Chondrocyte (in vitro differentiated cells): ENCODE data around the gene ZNF354C. TPM values are rescaled to one million over a fixed set of nuclear protein-coding genes. Genes with fewer than 3 reads are reported as not detected.

Source experiments
- DNase-seq: peaks from one replicate; pipeline ENCODE4 v3.0.0; 2021; ENCODE audit warnings: mixed read lengths, low spot score
- H3K27ac Mint-ChIP-seq: one replicate; pipeline ENCODE4 v1.8.0; 2021; ENCODE audit warnings: mild to moderate bottlenecking, moderate library complexity, mixed read lengths; ENCODE audit not compliant: unreplicated experiment
- H3K27me3 Mint-ChIP-seq: 2 replicates; pipeline ENCODE4 v1.8.0; 2021; ENCODE audit warnings: low read depth, mixed read lengths
- H3K36me3 Mint-ChIP-seq: 2 replicates; pipeline ENCODE4 v1.8.0; 2021; ENCODE audit warnings: low read depth, mixed read lengths
- H3K4me1 Mint-ChIP-seq: 2 replicates; pipeline ENCODE4 v1.8.0; 2021; ENCODE audit warnings: low read depth, mild to moderate bottlenecking, mixed read lengths
- H3K4me3 Mint-ChIP-seq: one replicate; pipeline ENCODE4 v1.8.0; 2021; ENCODE audit warnings: mild to moderate bottlenecking, moderate library complexity, mixed read lengths; ENCODE audit not compliant: unreplicated experiment
- H3K9me3 Mint-ChIP-seq: 2 replicates; pipeline ENCODE4 v1.8.0; 2021; ENCODE audit warnings: low read depth, mixed read lengths
- CTCF ChIP-seq: fragments of 200-600 bp; sonication (generic); IDR thresholded peaks from 2 replicates; pipeline ENCODE4 v1.5.0; 2021; ENCODE audit warnings: antibody characterized with exemption, mild to moderate bottlenecking, moderate library complexity
- total RNA-seq: library from RNA; stranded (reverse); gene quantifications from 3 replicates; pipeline ENCODE4 v1.2.1, GENCODE V29; 2021

Gene ZNF354C
- total RNA-seq, 1 donor from 2014 or later, result 3.5 TPM

- DNase-seq, result peak; percentile 77
- Mint-ChIP-seq H3K4me3 (no peak overlapping the region), H3K27ac (no peak overlapping the region), H3K9me3 (no peaks in the 10 kb centered on the region), H3K4me1 (no peaks in the 10 kb centered on the region), H3K27me3 (no peaks in the 10 kb centered on the region), H3K36me3 (peaks cover 6% of the 10 kb centered on the region)
- TF ChIP-seq CTCF, result no peak
Measured at GRCh38 chr5:179126506-179126991, 66.4 kb downstream of the ZNF354C start.

- Mint-ChIP-seq H3K27ac (no peak overlapping the region), H3K36me3 (peaks cover 6% of the 10 kb centered on the region), H3K9me3 (no peaks in the 10 kb centered on the region), H3K4me1 (no peaks in the 10 kb centered on the region), H3K4me3 (no peak overlapping the region), H3K27me3 (no peaks in the 10 kb centered on the region)
- no peak for TF ChIP-seq CTCF
- DNase-seq, result peak; percentile 81
Measured at GRCh38 chr5:179127136-179128040, 67.2 kb downstream of the ZNF354C start.

GRCh38 chr5:179128041-179128365 lies 67.8 kb downstream of the ZNF354C start:
- no peaks in the 10 kb centered on the region for H3K4me1 Mint-ChIP-seq
- H3K9me3 Mint-ChIP-seq, result no peaks in the 10 kb centered on the region
- peaks cover 10% of the 10 kb centered on the region for H3K36me3 Mint-ChIP-seq
- no peak for TF ChIP-seq CTCF
- H3K27ac Mint-ChIP-seq, result no peak overlapping the region
- DNase-seq, result peak; percentile 58
- no peaks in the 10 kb centered on the region for H3K27me3 Mint-ChIP-seq
- no peak overlapping the region for H3K4me3 Mint-ChIP-seq

DNA sequence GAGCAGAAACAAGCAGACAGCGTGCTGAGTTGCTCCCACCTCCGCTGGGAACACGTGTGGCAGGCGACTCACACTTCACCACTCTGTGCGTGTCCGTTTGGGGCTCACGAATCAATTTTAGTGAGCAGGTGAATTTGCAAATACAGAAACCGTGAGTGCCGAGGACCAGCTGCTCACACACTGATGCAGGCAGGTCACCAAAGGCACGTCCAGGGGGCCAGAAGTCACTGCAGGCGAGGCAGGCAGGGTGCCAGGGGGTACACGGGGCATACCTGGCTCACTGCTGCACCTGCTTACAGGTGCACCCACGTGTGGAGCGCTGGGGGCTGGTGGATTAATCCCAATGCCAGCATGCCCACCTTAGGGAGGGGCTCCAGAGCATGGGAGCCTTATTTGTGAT lies 68.8 kb downstream of the ZNF354C start:
- peak; percentile 78 for DNase-seq
- Mint-ChIP-seq H3K4me3 (no peak overlapping the region), H3K4me1 (no peaks in the 10 kb centered on the region), H3K36me3 (peaks cover 11% of the 10 kb centered on the region), H3K27me3 (no peaks in the 10 kb centered on the region), H3K9me3 (peaks cover 2% of the 10 kb centered on the region), H3K27ac (no peak overlapping the region)
- TF ChIP-seq CTCF, result no peak

DNA sequence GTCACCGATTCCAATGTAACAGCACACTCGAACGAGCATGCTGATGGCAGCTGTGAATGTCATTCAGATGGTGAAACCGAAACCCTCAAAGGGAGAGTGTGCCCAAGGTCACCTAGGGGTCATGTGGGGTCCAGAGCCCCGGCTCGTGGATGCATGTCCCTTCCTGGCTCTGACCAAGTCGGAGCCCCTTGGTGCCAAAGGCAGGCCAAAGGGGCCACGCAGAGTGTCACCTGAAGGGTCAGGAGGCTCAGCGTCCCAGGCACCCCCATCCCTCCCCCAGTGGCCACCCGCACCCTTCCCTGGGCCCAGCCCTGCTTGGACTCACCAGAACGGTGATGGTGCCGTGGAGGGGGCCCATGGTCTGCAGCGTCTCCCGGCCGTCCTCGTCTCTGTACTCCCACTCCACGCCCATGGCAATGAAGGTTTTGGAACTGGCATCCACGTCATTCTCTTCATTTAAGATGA lies 69.5 kb downstream of the ZNF354C start:
- Mint-ChIP-seq H3K9me3 (peaks cover 4% of the 10 kb centered on the region), H3K4me1 (no peaks in the 10 kb centered on the region), H3K4me3 (no peak overlapping the region), H3K27ac (no peak overlapping the region), H3K27me3 (no peaks in the 10 kb centered on the region), H3K36me3 (peaks cover 11% of the 10 kb centered on the region)
- DNase-seq, result peak; percentile 75
- no peak for TF ChIP-seq CTCF
